Glutamatergic neuron (in vitro differentiated cells): ENCODE measurements around the gene DIO1. TPM values are rescaled to one million over a fixed set of nuclear protein-coding genes. Genes with fewer than 3 reads are reported as not detected.
"Not testable (repeated sequence)": the region's sequence is repeated elsewhere in the genome, so short reads cannot be mapped to it uniquely, and the experiment has no call there.

Source experiments
- DNase-seq: peaks from one replicate; pipeline ENCODE4 v3.0.0; 2022
- H3K27ac Mint-ChIP-seq: one replicate; pipeline ENCODE4 v1.8.0; 2020; ENCODE audit warnings: mild to moderate bottlenecking, mixed read lengths, inconsistent platforms; ENCODE audit not compliant: unreplicated experiment
- H3K27me3 Mint-ChIP-seq: one replicate; pipeline ENCODE4 v1.8.0; 2020; ENCODE audit warnings: mild to moderate bottlenecking, moderate library complexity, mixed read lengths, inconsistent platforms; ENCODE audit not compliant: unreplicated experiment
- H3K36me3 Mint-ChIP-seq: one replicate; pipeline ENCODE4 v1.8.0; 2020; ENCODE audit warnings: mild to moderate bottlenecking, mixed read lengths, inconsistent platforms; ENCODE audit not compliant: unreplicated experiment
- H3K4me1 Mint-ChIP-seq: one replicate; pipeline ENCODE4 v1.8.0; 2020; ENCODE audit warnings: mild to moderate bottlenecking, low read depth, mixed read lengths, inconsistent platforms; ENCODE audit not compliant: unreplicated experiment
- H3K4me3 Mint-ChIP-seq: one replicate; pipeline ENCODE4 v1.8.0; 2020; ENCODE audit warnings: mild to moderate bottlenecking, mixed read lengths, inconsistent platforms; ENCODE audit not compliant: unreplicated experiment
- H3K9me3 Mint-ChIP-seq: one replicate; pipeline ENCODE4 v1.8.0; 2020; ENCODE audit warnings: mild to moderate bottlenecking, moderate library complexity, mixed read lengths, inconsistent platforms; ENCODE audit not compliant: unreplicated experiment
- total RNA-seq: library from RNA; stranded (reverse); fragmentation: NEBNext Ultra II Directional; extraction: Animal tissue kit (Norgen Biotek cat#: 25700); gene quantifications from one replicate; pipeline ENCODE4 v1.2.1, GENCODE V29; 2021; ENCODE audit not compliant: unreplicated experiment
- TF ChIP-seq, protein P1 (sequence below): fragments of 200-600 bp; sonication (generic); IDR thresholded peaks from one replicate; pipeline ENCODE4 v1.5.0; 2021; ENCODE audit not compliant: partially characterized antibody, unreplicated experiment

DIO1 gene
- total RNA-seq, 1 donor from 2014 or later: not detected

DNA sequence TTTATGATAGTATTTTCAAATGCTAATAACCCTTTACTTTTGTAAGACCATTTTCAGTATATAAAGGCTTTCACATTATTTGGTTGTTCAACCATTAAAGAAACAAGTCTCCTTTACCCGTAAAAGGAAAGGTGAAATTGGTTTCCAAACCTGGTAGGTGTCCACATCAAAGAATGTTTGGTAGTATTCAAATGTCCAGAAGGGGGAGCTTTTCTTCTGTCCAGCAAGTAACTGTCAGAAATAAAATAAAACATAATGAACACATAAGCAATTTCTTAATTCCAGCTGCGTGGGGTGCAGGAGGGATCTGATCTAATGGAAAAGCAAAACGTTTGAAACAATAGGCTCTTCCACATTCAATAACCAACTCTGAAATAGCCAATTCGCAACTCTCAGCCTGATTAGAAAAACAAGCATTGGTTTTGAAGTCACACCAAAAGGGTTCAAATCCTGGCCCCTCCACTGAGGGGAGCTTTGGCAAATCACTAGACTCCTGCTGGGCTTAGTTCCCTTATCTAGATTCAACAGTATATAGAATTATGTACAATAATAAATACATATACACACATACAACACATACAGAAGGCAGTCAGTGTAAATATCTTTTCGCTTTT, 15.4 kb upstream of the DIO1 start:
- no peak for DNase-seq
- TF ChIP-seq, protein P1, sequence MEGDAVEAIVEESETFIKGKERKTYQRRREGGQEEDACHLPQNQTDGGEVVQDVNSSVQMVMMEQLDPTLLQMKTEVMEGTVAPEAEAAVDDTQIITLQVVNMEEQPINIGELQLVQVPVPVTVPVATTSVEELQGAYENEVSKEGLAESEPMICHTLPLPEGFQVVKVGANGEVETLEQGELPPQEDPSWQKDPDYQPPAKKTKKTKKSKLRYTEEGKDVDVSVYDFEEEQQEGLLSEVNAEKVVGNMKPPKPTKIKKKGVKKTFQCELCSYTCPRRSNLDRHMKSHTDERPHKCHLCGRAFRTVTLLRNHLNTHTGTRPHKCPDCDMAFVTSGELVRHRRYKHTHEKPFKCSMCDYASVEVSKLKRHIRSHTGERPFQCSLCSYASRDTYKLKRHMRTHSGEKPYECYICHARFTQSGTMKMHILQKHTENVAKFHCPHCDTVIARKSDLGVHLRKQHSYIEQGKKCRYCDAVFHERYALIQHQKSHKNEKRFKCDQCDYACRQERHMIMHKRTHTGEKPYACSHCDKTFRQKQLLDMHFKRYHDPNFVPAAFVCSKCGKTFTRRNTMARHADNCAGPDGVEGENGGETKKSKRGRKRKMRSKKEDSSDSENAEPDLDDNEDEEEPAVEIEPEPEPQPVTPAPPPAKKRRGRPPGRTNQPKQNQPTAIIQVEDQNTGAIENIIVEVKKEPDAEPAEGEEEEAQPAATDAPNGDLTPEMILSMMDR: peak; percentile 60
- H3K4me3 Mint-ChIP-seq: no peak overlapping the region
- no peaks in the 10 kb centered on the region for H3K4me1 Mint-ChIP-seq
- H3K27ac Mint-ChIP-seq: no peak overlapping the region
- peaks cover 3% of the 10 kb centered on the region for H3K27me3 Mint-ChIP-seq
- H3K9me3 Mint-ChIP-seq: peaks cover 1% of the 10 kb centered on the region
- H3K36me3 Mint-ChIP-seq: peaks cover 5% of the 10 kb centered on the region

DNA sequence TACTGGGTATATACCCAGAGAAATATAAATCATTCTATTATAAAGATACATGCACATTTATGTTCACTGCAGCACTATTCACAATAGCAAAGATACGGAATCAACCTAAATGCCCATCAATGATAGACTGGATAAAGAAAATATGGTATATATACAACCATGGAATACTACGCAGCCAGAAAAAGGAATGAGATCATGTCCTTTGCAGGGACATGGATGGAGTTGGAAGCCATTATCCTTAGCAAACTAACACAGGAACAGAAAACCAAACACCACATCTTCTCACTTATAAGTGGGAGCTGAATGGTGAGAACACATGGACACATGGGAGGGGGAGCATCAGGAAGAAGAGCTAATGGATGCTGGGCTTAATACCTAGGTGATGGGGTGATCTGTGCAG, 12.1 kb upstream of the DIO1 start:
- not testable (repeated sequence) for H3K9me3 Mint-ChIP-seq, H3K36me3 Mint-ChIP-seq, H3K27me3 Mint-ChIP-seq, H3K4me1 Mint-ChIP-seq, H3K4me3 Mint-ChIP-seq, DNase-seq, H3K27ac Mint-ChIP-seq

DNA sequence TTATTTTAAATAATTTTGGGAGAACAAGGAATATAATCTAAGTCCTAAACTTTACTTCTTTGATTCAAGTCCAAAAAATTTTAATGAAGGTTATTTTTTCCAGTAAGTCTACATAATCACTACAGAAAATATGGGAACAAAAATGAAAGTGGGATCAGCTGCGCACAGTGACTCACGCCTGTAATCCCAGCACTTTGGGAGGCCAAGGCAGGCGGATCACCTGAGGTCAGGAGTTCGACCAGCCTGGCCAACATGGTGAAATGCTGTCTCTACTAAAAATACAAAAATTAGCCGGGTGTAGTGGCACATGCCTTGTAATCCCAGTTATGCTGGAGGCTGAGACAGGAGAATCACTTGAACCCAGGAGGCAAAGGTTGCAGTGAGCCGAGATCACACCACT, 10.4 kb upstream of the DIO1 start:
- not testable (repeated sequence) for H3K4me1 Mint-ChIP-seq, H3K27ac Mint-ChIP-seq, H3K9me3 Mint-ChIP-seq, H3K4me3 Mint-ChIP-seq, H3K27me3 Mint-ChIP-seq, H3K36me3 Mint-ChIP-seq, DNase-seq

DNA sequence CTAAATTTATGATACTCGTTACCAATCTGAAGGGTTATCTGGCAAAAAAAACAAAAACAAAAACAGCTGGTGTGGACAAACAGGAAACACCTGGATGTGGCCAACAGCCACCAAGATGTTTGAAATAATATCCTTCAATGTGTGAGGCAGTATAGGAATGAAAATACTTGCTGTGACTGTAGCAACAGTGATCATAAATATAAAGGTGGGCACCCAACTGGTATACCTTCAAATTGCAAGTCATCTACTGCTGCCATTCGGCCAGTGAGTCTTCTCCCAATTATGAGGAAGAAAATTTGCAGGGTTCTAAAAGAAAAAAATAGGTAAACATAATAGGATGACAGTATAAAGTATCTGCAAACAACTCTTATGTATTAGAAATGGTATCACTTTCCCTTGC, 5.3 kb upstream of the DIO1 start:
- H3K4me3 Mint-ChIP-seq: peak overlapping the region; percentile 97
- H3K27ac Mint-ChIP-seq: no peak overlapping the region
- DNase-seq: no peak
- H3K9me3 Mint-ChIP-seq: peaks cover 3% of the 10 kb centered on the region
- H3K27me3 Mint-ChIP-seq: no peaks in the 10 kb centered on the region
- H3K36me3 Mint-ChIP-seq: no peaks in the 10 kb centered on the region
- TF ChIP-seq, protein P1: no peak
- peaks cover 3% of the 10 kb centered on the region for H3K4me1 Mint-ChIP-seq

DNA sequence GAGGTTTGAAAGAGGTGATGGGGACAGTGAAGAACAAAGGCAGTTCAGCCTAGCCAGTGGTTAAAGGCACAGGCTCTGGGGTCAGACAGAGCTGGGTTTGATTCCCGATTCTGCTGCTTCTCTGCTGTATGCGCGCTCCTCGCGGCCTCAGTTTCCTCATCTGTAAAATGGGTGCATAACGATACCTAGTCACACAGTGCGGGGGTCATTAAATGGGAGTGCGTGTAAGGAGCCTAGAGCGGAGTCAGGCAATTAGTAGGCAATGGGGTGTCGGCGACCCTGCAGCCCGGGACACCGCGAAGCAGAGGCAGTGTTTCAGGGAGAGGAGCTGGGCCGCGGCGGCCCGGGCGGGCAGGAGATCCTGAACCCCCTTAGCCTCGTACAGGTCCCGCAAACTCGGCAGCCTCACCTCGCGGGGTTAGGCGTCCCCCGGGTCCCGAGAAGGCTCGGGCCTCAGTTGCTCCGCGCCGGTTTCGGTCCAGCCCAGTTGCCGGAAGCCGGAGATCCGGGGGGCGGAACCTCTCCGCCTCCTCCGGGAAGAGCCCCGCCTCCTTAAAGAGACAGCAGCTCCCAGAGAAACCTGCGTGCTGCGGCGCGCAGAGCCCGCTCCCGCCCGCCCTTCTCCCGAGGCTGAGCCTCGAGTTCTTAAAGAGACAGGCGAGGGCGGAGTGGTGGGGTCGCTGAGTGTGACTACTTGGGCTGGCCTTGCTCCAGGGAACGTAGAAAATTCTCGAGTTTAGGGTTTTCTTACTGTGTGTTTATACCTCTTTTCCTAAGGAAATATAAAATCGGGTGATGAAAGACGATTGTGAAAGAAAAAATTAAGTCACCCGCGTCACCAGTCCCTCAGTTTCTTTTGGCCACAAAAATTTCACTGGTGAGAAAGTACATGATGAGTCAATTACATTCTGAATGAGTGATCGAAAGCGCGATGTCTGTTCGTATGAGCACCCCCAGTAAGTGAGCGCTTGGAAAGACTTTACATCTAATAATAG, 4.4 kb upstream of the DIO1 start, which contains the start of gene YIPF1:
Gene YIPF1 (minus strand): TSS at position 494 of the 995 bp plus-strand sequence. CDS start 860 bp downstream, outside the sequence.
- TF ChIP-seq, protein P1: no peak
- H3K4me3 Mint-ChIP-seq: peak within 1 kb of the TSS; percentile 97
- no peaks in the 10 kb centered on the region for H3K36me3 Mint-ChIP-seq
- H3K9me3 Mint-ChIP-seq: peaks cover 3% of the 10 kb centered on the region
- peaks cover 3% of the 10 kb centered on the region for H3K4me1 Mint-ChIP-seq
- H3K27me3 Mint-ChIP-seq: no peaks in the 10 kb centered on the region
- peak within 1 kb of the TSS; percentile 78 for H3K27ac Mint-ChIP-seq
- peak; percentile 87 for DNase-seq
